ENCODE measurements around the gene TMEM74B.

Gene TMEM74B

GRCh38 chr20:1134355-1134754 lies 50.4 kb downstream of the TMEM74B start:
- H3K4me3 ChIP-seq (ENCODE audit: low read depth, low read length): no peak overlapping the region
- TF ChIP-seq CTCF (IDR thresholded peaks at IDR 0.05; ENCODE audit: low read depth, low read length): no peak

GRCh38 chr20:1131354-1131753 lies 53.4 kb downstream of the TMEM74B start:
- TF ChIP-seq CTCF (IDR thresholded peaks at IDR 0.05; ENCODE audit: low read depth, low read length): no peak
- no peak overlapping the region for H3K4me3 ChIP-seq (ENCODE audit: low read depth, low read length)

- no peak for TF ChIP-seq CTCF (IDR thresholded peaks at IDR 0.05; ENCODE audit: low read depth, low read length)
- no peak overlapping the region for H3K4me3 ChIP-seq (ENCODE audit: low read depth, low read length)
Measured at GRCh38 chr20:1130847-1131246, 53.9 kb downstream of the TMEM74B start.

Measured in WI38 (cell line).